Mesothelial cell of epicardium (in vitro differentiated cells): ENCODE measurements around the gene NOS1AP. TPM values are rescaled to one million over a fixed set of nuclear protein-coding genes. Genes with fewer than 3 reads are reported as not detected.
"Not testable (repeated sequence)": the region's sequence is repeated elsewhere in the genome, so short reads cannot be mapped to it uniquely, and the experiment has no call there.

Experiments used
- DNase-seq, 2 experiments: peaks; one replicate each; pipeline ENCODE4 v3.0.0; 2021; ENCODE audit warnings: low spot score in 2 of 2; ENCODE audit not compliant: unreplicated experiment in 2 of 2
- H3K27ac Mint-ChIP-seq: 2 replicates; pipeline ENCODE4 v1.8.0; 2021; ENCODE audit warnings: mixed read lengths
- H3K27me3 Mint-ChIP-seq: 2 replicates; pipeline ENCODE4 v1.8.0; 2021; ENCODE audit warnings: low read depth, mixed read lengths
- H3K36me3 Mint-ChIP-seq: 2 replicates; pipeline ENCODE4 v1.8.0; 2021; ENCODE audit warnings: mixed read lengths
- H3K4me1 Mint-ChIP-seq: 2 replicates; pipeline ENCODE4 v1.8.0; 2021; ENCODE audit warnings: mixed read lengths
- H3K4me3 Mint-ChIP-seq: 2 replicates; pipeline ENCODE4 v1.8.0; 2021; ENCODE audit warnings: mild to moderate bottlenecking, moderate library complexity, mixed read lengths
- H3K9me3 Mint-ChIP-seq: 2 replicates; pipeline ENCODE4 v1.8.0; 2021; ENCODE audit warnings: mixed read lengths
- total RNA-seq: library from RNA; stranded (reverse); gene quantifications from 3 replicates; pipeline ENCODE4 v1.2.1, GENCODE V29; 2021
- TF ChIP-seq, protein P1 (sequence below): fragments of 200-600 bp; sonication (generic); IDR thresholded peaks from one replicate; pipeline ENCODE4 v1.5.0; 2021; ENCODE audit warnings: antibody characterized with exemption; ENCODE audit not compliant: unreplicated experiment

The NOS1AP gene
- total RNA-seq, 1 donor from 2014 or later: 4.4 TPM

DNA sequence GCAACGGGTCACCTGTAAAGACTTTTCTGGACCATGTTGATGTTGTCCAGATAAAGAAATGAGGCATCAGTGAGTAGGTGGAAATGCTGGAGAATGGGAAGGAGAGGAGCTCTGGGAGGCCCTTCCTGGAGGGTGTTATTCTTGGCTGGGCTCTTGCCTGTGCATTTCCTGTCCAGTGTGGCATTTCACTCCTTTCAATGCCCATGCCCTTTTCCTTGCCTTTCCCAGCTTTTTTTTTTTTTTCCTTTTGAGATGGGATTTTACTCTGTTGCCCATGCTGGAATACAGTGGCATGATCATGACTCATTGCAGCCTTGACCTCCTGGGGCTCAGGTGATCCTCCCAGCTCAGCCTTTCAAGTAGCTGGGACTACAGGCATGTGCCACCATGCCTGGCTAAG, 11.8 kb downstream of the NOS1AP start:
- DNase-seq: no peak
- H3K27ac Mint-ChIP-seq: no peak overlapping the region

DNA sequence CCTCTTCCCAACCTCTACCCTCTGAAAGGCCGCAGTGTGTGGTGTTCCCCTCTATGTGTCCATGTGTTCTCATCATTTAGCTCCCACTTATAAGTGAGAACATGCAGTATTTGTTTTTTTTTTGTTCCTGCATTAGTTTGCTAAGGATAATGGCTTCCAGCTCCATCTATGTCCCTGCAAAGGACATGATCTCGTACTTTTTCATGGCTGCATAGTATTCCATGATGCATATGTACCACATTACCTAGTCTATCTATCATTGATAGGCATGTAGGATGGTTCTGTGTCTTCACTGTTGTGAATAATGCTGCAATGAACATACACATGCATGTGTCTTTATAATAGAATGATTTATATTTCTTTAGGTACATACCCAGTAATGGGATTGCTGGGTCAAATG, 12.6 kb downstream of the NOS1AP start:
- H3K4me1 Mint-ChIP-seq, H3K36me3 Mint-ChIP-seq, H3K9me3 Mint-ChIP-seq, H3K27me3 Mint-ChIP-seq, H3K27ac Mint-ChIP-seq, H3K4me3 Mint-ChIP-seq, DNase-seq: not testable (repeated sequence)

More for the DNA sequence above, 11.8 kb downstream of the NOS1AP start:
- TF ChIP-seq, protein P1, sequence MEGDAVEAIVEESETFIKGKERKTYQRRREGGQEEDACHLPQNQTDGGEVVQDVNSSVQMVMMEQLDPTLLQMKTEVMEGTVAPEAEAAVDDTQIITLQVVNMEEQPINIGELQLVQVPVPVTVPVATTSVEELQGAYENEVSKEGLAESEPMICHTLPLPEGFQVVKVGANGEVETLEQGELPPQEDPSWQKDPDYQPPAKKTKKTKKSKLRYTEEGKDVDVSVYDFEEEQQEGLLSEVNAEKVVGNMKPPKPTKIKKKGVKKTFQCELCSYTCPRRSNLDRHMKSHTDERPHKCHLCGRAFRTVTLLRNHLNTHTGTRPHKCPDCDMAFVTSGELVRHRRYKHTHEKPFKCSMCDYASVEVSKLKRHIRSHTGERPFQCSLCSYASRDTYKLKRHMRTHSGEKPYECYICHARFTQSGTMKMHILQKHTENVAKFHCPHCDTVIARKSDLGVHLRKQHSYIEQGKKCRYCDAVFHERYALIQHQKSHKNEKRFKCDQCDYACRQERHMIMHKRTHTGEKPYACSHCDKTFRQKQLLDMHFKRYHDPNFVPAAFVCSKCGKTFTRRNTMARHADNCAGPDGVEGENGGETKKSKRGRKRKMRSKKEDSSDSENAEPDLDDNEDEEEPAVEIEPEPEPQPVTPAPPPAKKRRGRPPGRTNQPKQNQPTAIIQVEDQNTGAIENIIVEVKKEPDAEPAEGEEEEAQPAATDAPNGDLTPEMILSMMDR: no peak
- peaks cover 4% of the 10 kb centered on the region for H3K9me3 Mint-ChIP-seq
- H3K27me3 Mint-ChIP-seq: no peaks in the 10 kb centered on the region
- no peaks in the 10 kb centered on the region for H3K4me1 Mint-ChIP-seq
- H3K4me3 Mint-ChIP-seq: no peak overlapping the region
- H3K36me3 Mint-ChIP-seq: no peaks in the 10 kb centered on the region

DNA sequence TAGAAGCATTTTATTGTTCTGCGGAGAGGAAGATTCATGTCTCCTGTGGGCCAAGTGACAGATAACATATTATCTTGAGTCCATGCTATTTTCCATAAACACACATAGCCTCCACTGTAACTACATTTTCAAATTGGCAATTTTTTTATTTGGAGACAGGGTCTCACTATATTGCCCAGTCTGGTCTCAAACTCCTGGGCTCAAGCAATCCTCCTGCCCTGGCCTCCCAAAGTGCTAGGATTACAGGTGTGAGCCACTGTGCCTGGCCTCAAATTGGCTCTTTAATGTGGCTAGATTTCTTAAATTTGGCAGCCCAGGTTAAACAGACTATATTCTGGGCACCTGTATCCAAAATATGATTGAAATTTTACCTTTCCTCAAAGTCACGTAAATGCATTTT, 13.8 kb downstream of the NOS1AP start:
- no peak for DNase-seq
- TF ChIP-seq, protein P1: no peak
- no peak overlapping the region for H3K4me3 Mint-ChIP-seq
- no peaks in the 10 kb centered on the region for H3K36me3 Mint-ChIP-seq
- H3K27me3 Mint-ChIP-seq: no peaks in the 10 kb centered on the region
- H3K9me3 Mint-ChIP-seq: peaks cover 4% of the 10 kb centered on the region
- H3K27ac Mint-ChIP-seq: no peak overlapping the region
- H3K4me1 Mint-ChIP-seq: peaks cover 2% of the 10 kb centered on the region

DNA sequence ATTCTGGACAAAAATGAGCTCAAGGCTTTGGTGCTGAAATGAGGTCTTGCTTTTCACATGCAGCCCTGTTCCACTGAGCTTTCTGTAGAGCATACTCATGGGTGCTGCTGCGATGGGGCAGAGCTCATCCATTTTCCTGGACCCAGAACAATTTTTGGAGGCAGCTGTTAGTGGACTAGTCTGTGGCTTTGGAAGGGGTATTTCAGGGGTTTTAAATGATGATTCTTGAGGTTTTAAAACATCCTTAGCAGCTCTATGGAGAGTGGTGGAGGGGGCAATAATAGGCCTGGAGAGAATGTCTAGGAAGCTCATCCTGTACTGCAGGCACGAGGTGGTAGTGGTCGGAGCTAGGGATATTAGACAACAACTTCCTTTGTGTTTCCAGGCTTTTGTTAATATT, 16.5 kb downstream of the NOS1AP start:
- Mint-ChIP-seq H3K4me1 (peaks cover 2% of the 10 kb centered on the region), H3K36me3 (no peaks in the 10 kb centered on the region), H3K27ac (no peak overlapping the region), H3K4me3 (no peak overlapping the region), H3K27me3 (no peaks in the 10 kb centered on the region), H3K9me3 (peaks cover 8% of the 10 kb centered on the region)
- TF ChIP-seq, protein P1: no peak
- no peak for DNase-seq

DNA sequence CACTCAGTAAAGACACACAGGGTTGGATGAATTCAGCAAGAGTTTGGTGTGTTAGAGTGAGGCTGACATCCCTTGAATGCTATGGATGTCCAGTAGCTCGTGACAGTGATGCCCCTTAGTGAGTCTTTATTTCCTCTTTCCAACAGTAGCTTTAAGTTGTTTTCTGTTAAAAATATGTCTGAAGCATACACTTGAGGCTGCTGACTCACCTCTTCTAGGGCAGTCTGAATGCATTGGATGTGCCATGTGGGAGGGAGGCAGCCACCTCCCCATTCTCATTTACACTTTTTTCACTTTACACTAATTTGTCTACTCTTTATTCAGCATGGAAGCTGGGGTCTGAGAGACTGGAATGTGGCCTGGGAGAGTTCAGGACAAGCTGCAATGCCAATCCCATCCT, 17.6 kb downstream of the NOS1AP start:
- TF ChIP-seq, protein P1: no peak
- H3K4me3 Mint-ChIP-seq: no peak overlapping the region
- peaks cover 10% of the 10 kb centered on the region for H3K4me1 Mint-ChIP-seq
- no peaks in the 10 kb centered on the region for H3K27me3 Mint-ChIP-seq
- H3K27ac Mint-ChIP-seq: no peak overlapping the region
- DNase-seq: no peak
- H3K9me3 Mint-ChIP-seq: peaks cover 8% of the 10 kb centered on the region
- no peaks in the 10 kb centered on the region for H3K36me3 Mint-ChIP-seq

DNA sequence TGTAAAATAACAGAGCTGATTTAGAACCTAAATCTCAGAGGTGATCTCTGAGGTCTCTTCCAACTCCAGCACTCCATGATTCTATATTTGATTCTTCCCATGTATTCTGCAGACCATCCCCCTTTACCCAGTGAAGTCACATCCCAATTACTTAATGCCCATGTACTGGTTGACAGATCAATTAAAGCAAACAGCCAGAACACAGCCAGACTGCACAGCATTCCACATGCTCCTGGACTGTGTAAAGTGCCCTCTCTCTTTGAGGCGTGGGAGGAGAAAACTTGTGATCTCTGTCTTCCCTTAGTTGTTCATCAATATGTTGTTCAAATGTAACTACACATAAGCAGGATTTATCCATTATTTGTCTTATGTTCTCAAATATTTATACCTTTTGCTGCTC, 18.1 kb downstream of the NOS1AP start:
- TF ChIP-seq, protein P1: no peak
- DNase-seq: no peak
- no peak overlapping the region for H3K4me3 Mint-ChIP-seq
- H3K9me3 Mint-ChIP-seq: peaks cover 8% of the 10 kb centered on the region
- no peaks in the 10 kb centered on the region for H3K27me3 Mint-ChIP-seq
- H3K4me1 Mint-ChIP-seq: peaks cover 14% of the 10 kb centered on the region
- no peaks in the 10 kb centered on the region for H3K36me3 Mint-ChIP-seq
- no peak overlapping the region for H3K27ac Mint-ChIP-seq
